Activated CD4-positive, alpha-beta T cell treated with anti-CD3 and anti-CD28 coated beads, Interleukin-2, amount 10 ng/mL, durations not matched to agents 24 days and 14 days (primary cell): ENCODE data around the gene UAP1. TPM values are rescaled to one million over a fixed set of nuclear protein-coding genes. Genes with fewer than 3 reads are reported as not detected.

ENCODE experiments used
- DNase-seq: peaks from one replicate; pipeline ENCODE4 v3.0.0; 2022
- H3K27ac Mint-ChIP-seq: one replicate; pipeline ENCODE4 v1.8.0; 2022; ENCODE audit warnings: mild to moderate bottlenecking, mixed read lengths
- H3K27me3 Mint-ChIP-seq: one replicate; pipeline ENCODE4 v1.8.0; 2022; ENCODE audit warnings: mixed read lengths
- H3K36me3 Mint-ChIP-seq: one replicate; pipeline ENCODE4 v1.8.0; 2022; ENCODE audit warnings: low read depth, mild to moderate bottlenecking, mixed read lengths
- H3K4me1 Mint-ChIP-seq: one replicate; pipeline ENCODE4 v1.8.0; 2021; ENCODE audit warnings: mixed read lengths
- H3K4me3 Mint-ChIP-seq: one replicate; pipeline ENCODE4 v1.8.0; 2022; ENCODE audit warnings: mild to moderate bottlenecking, moderate library complexity, mixed read lengths
- H3K9me3 Mint-ChIP-seq: one replicate; pipeline ENCODE4 v1.8.0; 2021; ENCODE audit warnings: mixed read lengths
- intact Hi-C: fragments of 100-400 bp; cut with micrococcal nuclease; formaldehyde crosslinking; loops from one replicate; pipeline ENCODE4 v1.15.1; 2023
- total RNA-seq: library from RNA; stranded (reverse); gene quantifications from 2 replicates; pipeline ENCODE4 v1.2.3, GENCODE V29; 2022

UAP1 gene
- total RNA-seq, 1 donor from 2014 or later, result 44.9 TPM

DNA sequence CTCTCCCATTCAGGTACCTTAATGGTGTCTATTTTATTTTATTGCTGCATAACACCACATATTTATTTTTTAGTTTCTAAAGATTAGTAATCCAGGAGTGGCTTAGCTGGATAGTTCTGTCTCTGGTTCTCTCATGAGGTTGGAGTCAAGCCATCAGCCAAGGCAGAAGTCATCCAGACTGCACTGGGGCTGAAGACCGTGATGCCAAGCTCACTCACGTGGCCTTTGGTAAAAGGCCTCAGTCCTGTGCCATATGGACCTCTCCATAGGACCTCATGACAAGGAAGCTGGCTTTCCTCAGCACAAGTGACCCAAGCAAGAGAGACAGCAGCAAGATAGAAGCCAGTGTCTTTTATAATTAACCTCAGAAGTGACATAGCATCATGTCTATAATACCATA, 47.8 kb downstream of the UAP1 start:
- Mint-ChIP-seq H3K36me3 (no peaks in the 10 kb centered on the region), H3K27ac (no peak overlapping the region), H3K27me3 (no peaks in the 10 kb centered on the region), H3K9me3 (no peaks in the 10 kb centered on the region), H3K4me1 (no peaks in the 10 kb centered on the region), H3K4me3 (no peak overlapping the region)
- no peak for DNase-seq
- intact Hi-C loops, result no loop called here

DNA sequence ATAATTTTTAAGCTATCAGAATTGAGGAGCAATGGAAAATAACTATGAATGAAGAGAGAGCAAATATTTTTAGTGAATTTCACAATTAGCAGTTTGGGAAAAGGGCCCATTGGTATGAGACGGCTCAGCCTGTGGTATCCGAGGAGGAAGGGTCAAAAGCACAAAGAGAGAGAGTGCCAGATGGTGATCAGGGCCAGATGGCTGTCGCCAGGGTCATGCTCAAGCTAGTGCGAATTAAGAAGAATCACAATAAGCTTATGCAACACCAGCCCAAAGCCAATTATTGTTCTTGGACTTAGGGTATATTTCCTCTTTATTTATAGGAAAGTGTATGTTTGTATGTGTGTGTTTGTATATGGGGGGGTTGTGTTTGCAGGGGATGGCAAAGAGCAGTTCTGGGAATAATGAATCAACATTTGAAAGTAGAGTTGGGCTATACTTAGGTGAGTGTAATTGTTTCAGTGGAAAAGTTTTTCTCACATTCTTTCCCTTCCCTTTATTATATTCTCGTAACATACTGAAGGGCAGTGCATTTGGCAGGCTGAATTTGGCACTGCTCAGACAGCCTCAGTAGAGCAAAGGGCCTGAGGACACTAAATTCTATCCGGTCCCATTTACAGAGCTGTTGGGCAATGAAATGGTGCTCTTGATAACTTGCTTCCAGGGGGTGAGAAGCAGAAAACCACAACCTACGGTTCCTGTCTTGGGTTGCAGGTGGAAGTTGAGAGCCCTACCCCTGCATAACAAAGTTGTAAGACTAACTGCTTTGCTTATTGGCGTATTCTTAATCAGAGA, 51.3 kb downstream of the UAP1 start:
- Mint-ChIP-seq H3K27ac (no peak overlapping the region), H3K27me3 (no peaks in the 10 kb centered on the region), H3K4me3 (no peak overlapping the region), H3K4me1 (no peaks in the 10 kb centered on the region), H3K9me3 (peaks cover 9% of the 10 kb centered on the region), H3K36me3 (peaks cover 2% of the 10 kb centered on the region)
- no peak for DNase-seq
- intact Hi-C loops, result no loop called here

DNA sequence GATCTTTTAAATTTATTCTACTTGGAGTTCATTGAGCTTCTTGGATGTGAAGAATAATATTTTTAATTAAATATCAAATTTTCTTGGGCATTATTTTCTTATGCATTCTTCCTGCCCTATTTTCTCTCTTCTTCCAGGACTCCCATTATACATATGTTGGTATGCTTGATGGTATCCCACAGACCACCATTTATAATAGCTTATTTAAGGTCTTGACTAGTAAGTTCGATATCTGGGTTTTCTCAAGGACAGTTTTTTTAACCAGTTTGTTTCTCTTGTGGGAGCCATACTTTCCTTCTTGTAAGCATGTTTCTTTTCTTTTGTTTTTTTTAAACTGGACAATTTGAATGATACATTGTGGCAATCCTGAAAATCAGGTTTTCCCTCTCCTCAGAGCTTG, 55.3 kb downstream of the UAP1 start:
- Mint-ChIP-seq H3K27me3 (peaks cover 5% of the 10 kb centered on the region), H3K4me3 (no peak overlapping the region), H3K4me1 (no peaks in the 10 kb centered on the region), H3K27ac (no peak overlapping the region), H3K36me3 (peaks cover 2% of the 10 kb centered on the region), H3K9me3 (peaks cover 10% of the 10 kb centered on the region)
- intact Hi-C loops, result no loop called here
- DNase-seq, result no peak

DNA sequence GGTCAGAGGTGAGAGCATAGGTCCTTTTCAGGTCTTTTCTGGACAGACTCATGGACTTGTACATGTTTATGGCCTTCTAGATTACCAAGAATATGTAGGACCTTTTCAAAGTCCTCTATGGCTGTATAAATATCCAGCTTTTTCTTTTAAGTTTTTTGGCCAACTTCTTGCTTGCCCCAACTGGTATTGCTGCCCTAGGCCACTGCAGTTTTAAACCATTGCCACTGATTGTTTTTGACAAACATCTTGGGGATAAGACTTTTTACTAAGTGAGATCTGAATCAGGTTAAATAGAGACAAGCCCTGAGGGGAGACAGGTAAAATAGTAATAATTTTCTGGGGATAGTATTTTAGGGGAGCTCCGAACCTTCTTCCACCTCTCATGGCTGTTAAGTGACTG, 56.0 kb downstream of the UAP1 start:
- H3K36me3 Mint-ChIP-seq, result peaks cover 2% of the 10 kb centered on the region
- H3K27me3 Mint-ChIP-seq, result peaks cover 5% of the 10 kb centered on the region
- H3K4me3 Mint-ChIP-seq, result no peak overlapping the region

DNA sequence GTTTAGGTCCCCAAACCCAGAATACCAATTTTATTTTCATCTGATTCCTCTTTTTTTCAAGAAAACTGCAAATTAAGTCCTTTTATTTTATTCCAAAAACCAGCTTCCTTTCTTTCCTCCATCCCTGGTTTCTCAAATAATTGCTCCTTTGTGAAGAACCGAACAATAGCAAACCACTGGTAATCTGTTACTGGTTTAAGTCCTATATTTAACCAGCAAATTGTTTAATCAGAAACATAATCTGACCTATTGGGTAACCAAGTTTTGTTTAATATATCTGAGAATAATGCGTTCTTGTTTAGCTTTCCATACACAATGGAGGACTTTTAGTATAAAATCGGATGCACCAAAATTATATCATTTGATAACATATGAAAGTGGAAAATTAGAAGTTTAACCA, 57.6 kb downstream of the UAP1 start:
- H3K27ac Mint-ChIP-seq, result no peak overlapping the region
- no peaks in the 10 kb centered on the region for H3K4me1 Mint-ChIP-seq
- no peak for DNase-seq
- intact Hi-C loops, result no loop called here
- H3K36me3 Mint-ChIP-seq, result peaks cover 2% of the 10 kb centered on the region
- peaks cover 6% of the 10 kb centered on the region for H3K27me3 Mint-ChIP-seq
- peaks cover 10% of the 10 kb centered on the region for H3K9me3 Mint-ChIP-seq
- H3K4me3 Mint-ChIP-seq, result no peak overlapping the region

More for the DNA sequence above, 56.0 kb downstream of the UAP1 start:
- Mint-ChIP-seq H3K9me3 (peaks cover 10% of the 10 kb centered on the region), H3K4me1 (no peaks in the 10 kb centered on the region), H3K27ac (no peak overlapping the region)
- no peak for DNase-seq
- intact Hi-C loops, result no loop called here

DNA sequence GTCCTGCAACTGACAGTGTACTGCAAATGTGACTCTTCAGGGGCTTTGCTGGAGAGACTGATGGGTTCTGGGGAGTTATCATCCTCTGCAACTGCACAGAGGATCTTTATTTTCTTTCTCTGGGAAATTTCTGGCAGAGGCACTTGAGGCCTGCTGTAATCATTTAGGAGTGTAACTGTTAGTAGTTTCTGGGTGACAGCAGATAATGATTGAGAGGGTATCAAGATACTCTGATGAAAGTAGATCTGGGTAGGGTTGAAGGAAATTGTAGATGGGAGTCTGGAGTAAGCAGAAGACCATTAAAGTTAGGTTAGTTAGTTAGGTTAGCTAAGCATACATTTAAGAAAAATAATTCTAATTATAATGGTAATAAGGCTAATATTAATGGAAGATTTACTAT, 59.7 kb downstream of the UAP1 start:
- H3K36me3 Mint-ChIP-seq, result peaks cover 2% of the 10 kb centered on the region
- intact Hi-C loops, result no loop called here
- H3K27me3 Mint-ChIP-seq, result peaks cover 6% of the 10 kb centered on the region

DNA sequence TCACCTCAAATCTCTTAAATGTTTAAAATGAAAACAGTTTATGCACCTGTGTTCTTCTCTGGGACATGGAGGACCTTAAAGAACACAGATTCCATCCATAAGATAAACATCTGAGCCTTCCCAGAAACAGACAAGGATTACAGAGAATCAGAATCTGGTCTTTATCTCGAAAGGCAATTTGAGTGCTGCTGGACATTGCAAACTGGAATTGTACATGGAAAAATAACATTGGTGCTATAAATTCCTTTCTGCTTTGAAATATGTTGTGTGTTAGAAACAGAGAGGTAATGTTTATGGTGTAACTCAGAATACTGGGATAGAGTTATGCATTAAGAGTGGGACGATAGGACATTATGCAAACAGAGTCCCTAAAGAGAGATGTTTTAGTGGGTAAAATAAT, 64.2 kb downstream of the UAP1 start:
- intact Hi-C loops, result no loop called here
- Mint-ChIP-seq H3K27ac (no peak overlapping the region), H3K4me3 (no peak overlapping the region), H3K9me3 (no peaks in the 10 kb centered on the region), H3K36me3 (no peaks in the 10 kb centered on the region), H3K27me3 (peaks cover 7% of the 10 kb centered on the region), H3K4me1 (peaks cover 2% of the 10 kb centered on the region)
- no peak for DNase-seq

More for the DNA sequence above, 59.7 kb downstream of the UAP1 start:
- Mint-ChIP-seq H3K9me3 (peaks cover 10% of the 10 kb centered on the region), H3K27ac (no peak overlapping the region), H3K4me1 (no peaks in the 10 kb centered on the region), H3K4me3 (no peak overlapping the region)
- DNase-seq, result no peak

DNA sequence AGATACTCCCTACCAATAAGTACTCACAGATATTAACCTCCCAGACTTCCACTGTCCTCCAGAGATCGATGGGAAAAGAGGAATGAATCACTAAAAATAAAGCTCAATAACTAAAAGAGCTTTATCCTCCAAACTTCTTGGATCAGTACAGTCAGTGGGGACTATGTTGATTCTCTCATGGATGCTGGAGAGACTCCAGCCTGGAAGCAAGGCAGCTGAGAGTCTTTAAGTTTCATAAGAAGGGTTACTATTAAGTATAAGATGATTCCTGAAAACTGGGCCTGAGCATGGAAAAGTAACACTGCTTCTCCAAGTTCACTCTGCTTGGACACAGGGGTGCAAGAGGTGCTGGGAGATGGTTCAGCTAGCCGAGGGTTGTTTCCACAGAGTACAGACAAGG, 64.6 kb downstream of the UAP1 start:
- H3K9me3 Mint-ChIP-seq, result no peaks in the 10 kb centered on the region
- H3K4me3 Mint-ChIP-seq, result no peak overlapping the region
- peaks cover 2% of the 10 kb centered on the region for H3K4me1 Mint-ChIP-seq
- no peaks in the 10 kb centered on the region for H3K36me3 Mint-ChIP-seq
- intact Hi-C loops, result no loop called here
- H3K27ac Mint-ChIP-seq, result no peak overlapping the region
- peaks cover 7% of the 10 kb centered on the region for H3K27me3 Mint-ChIP-seq
- DNase-seq, result no peak

DNA sequence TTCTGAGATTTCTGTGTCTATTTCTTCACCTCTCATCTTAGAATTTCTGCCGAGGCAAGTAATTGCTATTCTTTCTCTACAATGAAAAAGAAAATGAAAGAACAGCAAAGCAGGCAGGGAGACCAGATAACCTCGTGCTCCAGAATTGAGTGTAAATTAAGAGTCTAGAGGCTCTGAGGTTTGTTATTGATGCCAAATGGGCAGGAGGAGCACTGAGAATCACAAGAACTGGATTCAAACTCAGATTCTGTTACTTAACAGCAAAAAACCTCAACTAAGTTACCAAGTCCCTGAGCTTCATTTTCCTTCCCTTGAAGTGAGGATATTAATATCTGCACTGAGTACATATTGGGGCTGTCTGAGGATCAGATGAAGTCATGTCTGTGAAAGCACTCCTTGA, 65.2 kb downstream of the UAP1 start:
- Mint-ChIP-seq H3K4me3 (no peak overlapping the region), H3K36me3 (no peaks in the 10 kb centered on the region), H3K27me3 (peaks cover 8% of the 10 kb centered on the region), H3K9me3 (no peaks in the 10 kb centered on the region), H3K27ac (no peak overlapping the region), H3K4me1 (peaks cover 2% of the 10 kb centered on the region)
- DNase-seq, result no peak
- intact Hi-C loops, result no loop called here

DNA sequence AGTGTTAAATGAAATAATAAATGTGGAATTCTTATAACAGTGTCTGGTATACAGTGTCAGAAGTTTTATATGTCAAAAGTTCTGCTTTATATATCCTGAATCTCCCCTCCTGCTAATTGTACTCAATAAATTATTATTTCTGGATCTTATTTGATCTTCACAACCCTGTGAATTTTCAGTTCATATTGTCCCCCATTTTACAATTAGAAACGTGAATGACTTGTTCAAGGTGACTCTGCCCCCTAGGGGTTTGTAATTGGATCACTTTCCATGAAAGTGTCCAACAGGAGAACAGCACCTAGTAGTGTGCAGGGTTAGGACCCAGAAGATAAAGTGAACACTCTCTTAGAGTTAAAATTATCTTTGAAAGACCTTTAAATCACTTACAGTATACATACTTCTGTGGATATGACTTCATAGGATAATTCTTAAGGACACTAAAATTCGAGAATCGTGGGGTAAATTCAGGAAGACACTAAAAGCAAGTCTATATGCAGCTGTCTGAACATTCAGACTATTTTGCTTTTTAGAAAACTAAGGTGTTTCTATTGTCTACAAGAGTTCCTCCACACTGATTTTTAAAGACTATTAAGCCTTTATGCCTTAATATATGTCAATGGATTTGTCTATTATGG, 66.3 kb downstream of the UAP1 start:
- Mint-ChIP-seq H3K27ac (no peak overlapping the region), H3K4me1 (peaks cover 2% of the 10 kb centered on the region), H3K9me3 (no peaks in the 10 kb centered on the region), H3K27me3 (peaks cover 8% of the 10 kb centered on the region), H3K36me3 (no peaks in the 10 kb centered on the region), H3K4me3 (no peak overlapping the region)
- DNase-seq, result peak; percentile 57
- intact Hi-C loops, result no loop called here

DNA sequence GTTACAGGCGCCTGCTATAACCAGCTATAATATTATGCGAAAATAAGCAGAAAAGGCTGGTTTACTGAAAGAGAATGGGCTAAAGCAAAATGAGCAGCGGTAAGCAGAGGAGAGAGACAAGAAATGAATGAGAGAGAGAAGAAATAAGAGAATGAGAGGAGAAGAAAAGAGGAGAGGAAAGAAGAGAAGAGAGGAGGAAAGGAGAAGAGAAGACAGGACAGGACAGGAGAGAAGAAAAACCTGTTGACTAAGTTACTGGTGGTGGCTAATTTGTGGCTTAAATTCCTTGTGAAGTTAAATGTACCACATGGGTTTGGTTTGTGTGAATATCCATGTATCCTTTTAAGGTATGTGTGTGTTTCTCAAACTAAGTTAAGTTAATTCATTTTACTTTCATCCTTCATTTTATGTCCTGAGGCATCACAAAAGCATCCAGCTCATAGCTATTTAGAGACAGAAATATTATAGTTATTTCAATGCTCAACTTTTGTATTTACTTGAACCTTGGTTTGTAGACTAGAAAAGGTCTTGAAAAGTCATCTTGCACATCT, 67.6 kb downstream of the UAP1 start:
- Mint-ChIP-seq H3K4me3 (no peak overlapping the region), H3K36me3 (no peaks in the 10 kb centered on the region), H3K4me1 (peaks cover 2% of the 10 kb centered on the region), H3K9me3 (no peaks in the 10 kb centered on the region), H3K27ac (no peak overlapping the region), H3K27me3 (peaks cover 7% of the 10 kb centered on the region)
- no peak for DNase-seq
- intact Hi-C loops, result no loop called here

DNA sequence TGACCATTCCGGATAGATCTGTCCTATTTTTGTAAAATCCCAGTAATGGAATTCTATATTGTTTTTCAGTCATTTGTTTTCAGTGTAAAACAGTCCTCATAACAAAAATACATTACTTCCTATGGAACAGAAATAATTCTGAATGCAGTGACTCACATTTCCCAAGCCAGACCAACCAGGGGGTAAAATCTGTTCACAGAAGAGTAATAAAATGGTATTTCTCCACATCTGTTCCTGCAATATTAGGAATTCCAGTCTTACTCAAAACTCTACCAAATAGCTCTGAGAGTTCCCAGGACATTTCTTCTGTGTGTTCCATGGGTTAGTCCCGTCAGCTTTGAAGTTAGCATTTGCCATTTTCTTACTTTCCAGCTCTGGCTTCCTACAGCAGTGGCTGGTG, 68.1 kb downstream of the UAP1 start:
- Mint-ChIP-seq H3K27me3 (peaks cover 7% of the 10 kb centered on the region), H3K36me3 (no peaks in the 10 kb centered on the region), H3K27ac (no peak overlapping the region), H3K4me1 (peaks cover 2% of the 10 kb centered on the region), H3K9me3 (no peaks in the 10 kb centered on the region), H3K4me3 (no peak overlapping the region)
- DNase-seq, result no peak
- intact Hi-C loops, result no loop called here

DNA sequence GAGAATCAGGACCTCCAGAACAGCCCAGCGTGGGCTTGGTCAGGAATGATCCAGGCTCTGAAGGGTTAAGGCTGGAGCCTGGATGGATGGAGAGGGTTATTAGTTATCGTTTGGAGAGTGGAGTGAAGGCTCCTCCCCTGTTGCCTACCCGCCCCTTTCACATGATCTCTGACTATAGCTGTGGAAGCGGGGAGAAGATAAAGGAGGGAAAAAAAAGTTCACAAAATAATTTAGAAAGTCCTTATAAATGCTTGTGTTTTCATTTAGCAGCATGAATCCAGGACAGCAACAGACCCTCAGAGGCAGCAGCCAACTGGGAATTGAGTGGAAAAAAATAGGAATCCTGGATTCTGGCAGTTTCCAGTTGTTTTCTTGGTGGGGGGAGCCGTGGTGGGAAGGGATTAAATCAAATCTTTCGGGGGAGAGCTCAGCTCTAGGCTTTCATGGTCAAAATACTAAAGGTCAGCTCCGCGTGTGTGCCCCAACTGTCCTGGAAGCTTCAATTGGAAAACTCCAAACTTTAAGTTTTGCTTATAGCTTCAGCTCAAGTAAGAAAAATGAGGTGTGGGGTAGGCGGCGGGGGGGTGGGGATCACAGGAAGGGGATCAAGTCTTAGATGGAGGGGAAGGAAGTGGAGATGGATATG, 70.1 kb downstream of the UAP1 start:
- Mint-ChIP-seq H3K27me3 (peaks cover 10% of the 10 kb centered on the region), H3K36me3 (no peaks in the 10 kb centered on the region), H3K4me1 (peaks cover 2% of the 10 kb centered on the region), H3K9me3 (no peaks in the 10 kb centered on the region), H3K27ac (no peak overlapping the region), H3K4me3 (no peak overlapping the region)
- no peak for DNase-seq
- intact Hi-C loops, result no loop called here

DNA sequence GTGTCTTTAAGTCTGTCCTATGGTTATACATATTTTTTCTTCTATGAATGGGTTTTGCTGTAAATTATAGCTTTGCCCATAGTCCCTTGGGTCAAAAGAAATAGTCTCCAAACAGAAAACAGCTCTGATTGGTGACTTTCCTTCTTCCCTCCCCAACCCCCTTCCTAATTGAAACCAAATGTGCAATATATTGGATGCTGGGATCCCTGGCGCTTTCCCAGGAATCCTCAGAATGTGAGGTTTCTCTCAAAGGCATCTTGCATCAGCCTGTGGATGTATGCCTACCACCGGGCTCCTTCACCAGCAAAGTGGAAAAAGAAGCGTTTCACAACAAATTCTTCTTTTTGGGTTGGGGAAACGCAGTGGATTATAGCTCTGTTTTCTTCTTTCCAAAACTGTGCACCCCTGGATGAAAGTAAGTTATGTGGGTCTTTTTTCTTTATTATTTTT, 70.7 kb downstream of the UAP1 start, which contains the start of gene DDR2:
DDR2 (plus strand) TSS at position 248 of the 450 bp plus-strand sequence. CDS start 86,600 bp downstream, outside the sequence.
- Mint-ChIP-seq H3K27ac (no peak within 1 kb of the TSS), H3K27me3 (peaks cover 7% of the 10 kb centered on the region), H3K4me1 (no peaks in the 10 kb centered on the region), H3K36me3 (no peaks in the 10 kb centered on the region), H3K9me3 (no peaks in the 10 kb centered on the region), H3K4me3 (no peak within 1 kb of the TSS)
- intact Hi-C loops, result no loop called here
- DNase-seq, result no peak
